GM12878 (cell line): ENCODE results near the gene SHISA9. TPM values are rescaled to one million over a fixed set of nuclear protein-coding genes. Genes with fewer than 3 reads are reported as not detected.

Source experiments
- ATF2 ChIP-seq: IDR thresholded peaks from 2 replicates; pipeline ENCODE4 v1.6.1; 2012; ENCODE audit warnings: low read length, inconsistent platforms
- ATF7 ChIP-seq: fragments of 450-650 bp; IDR thresholded peaks from 2 replicates; pipeline ENCODE4 v1.6.1; 2016; ENCODE audit warnings: low read depth, mild to moderate bottlenecking
- CBX5 ChIP-seq: sonication (generic); IDR thresholded peaks from 2 replicates; pipeline ENCODE4 v1.6.1; 2016; ENCODE audit warnings: low read depth, moderate library complexity, mild to moderate bottlenecking, inconsistent platforms
- CHD2 ChIP-seq: IDR thresholded peaks from 2 replicates; pipeline ENCODE4 v1.6.1; 2011; ENCODE audit warnings: low read depth, low read length, improper control_type of control experiment, borderline replicate concordance
- ELK1 ChIP-seq: IDR thresholded peaks from 2 replicates; pipeline ENCODE4 v1.6.1; 2012; ENCODE audit warnings: low read depth, low read length, improper control_type of control experiment
- HCFC1 ChIP-seq: fragments of 150-350 bp; IDR thresholded peaks from 2 replicates; pipeline ENCODE4 v1.6.1; 2014; ENCODE audit warnings: low read length
- IKZF2 ChIP-seq, 2 experiments: fragments of 450-650 bp; IDR thresholded peaks; 2 replicates each; pipeline ENCODE4 v1.6.1; 2017; ENCODE audit warnings: mild to moderate bottlenecking in 2 of 2, moderate library complexity in 2 of 2
- LARP7 ChIP-seq: fragments of 450-650 bp; IDR thresholded peaks from 2 replicates; pipeline ENCODE4 v1.6.1; 2017; ENCODE audit warnings: mild to moderate bottlenecking
- NFYA ChIP-seq: IDR thresholded peaks from 2 replicates; pipeline ENCODE4 v1.6.1; 2011; ENCODE audit warnings: low read depth, mild to moderate bottlenecking, low read length, improper control_type of control experiment, borderline replicate concordance
- PKNOX1 ChIP-seq: fragments of 450-650 bp; IDR thresholded peaks from 2 replicates; pipeline ENCODE4 v1.6.1; 2016; ENCODE audit warnings: mild to moderate bottlenecking
- RELA ChIP-seq: fragments of 450-650 bp; IDR thresholded peaks from 2 replicates; pipeline ENCODE4 v1.8.0; 2014; ENCODE audit warnings: borderline replicate concordance; ENCODE audit not compliant: partially characterized antibody
- RELB ChIP-seq: fragments of 450-650 bp; IDR thresholded peaks from 2 replicates; pipeline ENCODE4 v1.6.1; 2017; ENCODE audit warnings: low read depth, mild to moderate bottlenecking, moderate library complexity
- REST ChIP-seq: IDR thresholded peaks from 2 replicates; pipeline ENCODE4 v1.6.1; 2012; ENCODE audit warnings: mild to moderate bottlenecking, low read depth, low read length
- SKIL ChIP-seq: fragments of 450-650 bp; IDR thresholded peaks from 2 replicates; pipeline ENCODE4 v1.6.1; 2017; ENCODE audit warnings: mild to moderate bottlenecking, low read depth, inconsistent platforms; ENCODE audit not compliant: poor library complexity, severe bottlenecking
- SMAD1 ChIP-seq: fragments of 450-650 bp; IDR thresholded peaks from 2 replicates; pipeline ENCODE4 v1.6.1; 2018; ENCODE audit warnings: mild to moderate bottlenecking, low read depth; ENCODE audit not compliant: partially characterized antibody
- TARDBP ChIP-seq: IDR thresholded peaks from 2 replicates; pipeline ENCODE4 v1.6.1; 2016; ENCODE audit warnings: borderline replicate concordance
- TCF3 ChIP-seq: IDR thresholded peaks from 2 replicates; pipeline ENCODE4 v1.6.1; 2012; ENCODE audit warnings: low read depth, mild to moderate bottlenecking, low read length, borderline replicate concordance; ENCODE audit not compliant: insufficient read depth
- TCF7 ChIP-seq: IDR thresholded peaks from 2 replicates; pipeline ENCODE4 v1.6.1; 2014; ENCODE audit warnings: antibody characterized with exemption, borderline replicate concordance
- WRNIP1 ChIP-seq: IDR thresholded peaks from 2 replicates; pipeline ENCODE4 v1.6.1; 2011; ENCODE audit warnings: low read depth, low read length, improper control_type of control experiment, borderline replicate concordance
- YBX1 ChIP-seq: fragments of 450-650 bp; IDR thresholded peaks from 2 replicates; pipeline ENCODE4 v1.6.1; 2016; ENCODE audit warnings: antibody characterized with exemption
- ZNF622 ChIP-seq: fragments of 450-650 bp; IDR thresholded peaks from 2 replicates; pipeline ENCODE4 v1.6.1; 2017; ENCODE audit warnings: mild to moderate bottlenecking, inconsistent platforms
- polyA plus RNA-seq, 11 experiments: library from polyadenylated mRNA; depleted of rRNA in 4 of 11; unstranded in 6 of 11; stranded (reverse) in 5 of 11; fragments of >200 nt; fragmentation: Nextera tagmentation in 4 of 11; fragmentation: Illumina TruSeq in 1 of 11; extraction: Ambion mirVana in 4 of 11; extraction: Trizol in 1 of 11; gene quantifications; 1 replicate in 1 of 11; 2 replicates in 10 of 11; pipeline versions ENCODE4 v1.2.1 to v1.2.3, GENCODE V29; 2011 to 2016; ENCODE audit warnings: inconsistent platforms in 2 of 11, missing spikeins in 2 of 11, low read depth in 1 of 11
- total RNA-seq, 4 experiments: library from RNA; depleted of rRNA in 3 of 4; stranded (reverse); fragments of >200 nt in 3 of 4; fragmentation: Illumina TruSeq in 1 of 4; extraction: Trizol in 1 of 4; gene quantifications; 2 replicates each; pipeline versions ENCODE4 v1.2.1 to v1.2.3, GENCODE V29; 2013 to 2021

SHISA9 gene
- total and polyA plus RNA-seq, 10 of the 15 experiments (the other 5 are each of a cell fraction or from before 2014, with no cell fraction given) = 0.03 to 25.5 (median 0.07) TPM

- no peak for TF ChIP-seq TARDBP
- TF ChIP-seq WRNIP1 = no peak
- TF ChIP-seq ELK1 = no peak
- TF ChIP-seq REST = no peak
- TF ChIP-seq NFYA = no peak
- TF ChIP-seq TCF3 = no peak
- no peak for TF ChIP-seq SKIL
- TF ChIP-seq RELA = no peak
- TF ChIP-seq IKZF2 (IDR thresholded peaks at IDR 0.05) = peak; percentile 97; a peak in 3 of 4 replicates
- TF ChIP-seq RELB = peak; percentile 95
- no peak for TF ChIP-seq ZNF622
- TF ChIP-seq CBX5 = no peak
- TF ChIP-seq SMAD1 = peak; percentile 92
- TF ChIP-seq PKNOX1 = no peak
- TF ChIP-seq ATF2 = no peak
- TF ChIP-seq CHD2 = peak; percentile 61; the same call in 1 of the 2 replicates
- no peak for TF ChIP-seq TCF7
- no peak for TF ChIP-seq LARP7
- TF ChIP-seq HCFC1 = no peak
- TF ChIP-seq YBX1 = no peak
- peak; percentile 78; the same call in 1 of the 2 replicates for TF ChIP-seq ATF7
These were observed 155.2 kb downstream of the SHISA9 start (continued) for GRCh38 chr16:13056607-13057006.
